BJ (cell line): ENCODE data around the gene NCAPD2. TPM values are rescaled to one million over a fixed set of nuclear protein-coding genes. Genes with fewer than 3 reads are reported as not detected.
A peak's percentile ranks its signal among the peaks of the same experiment; 100 is the strongest.

Experiments
- CTCF ChIA-PET: fragments of 350-600 bp; formaldehyde crosslinking; extraction: SDS; loops from one replicate; lab custom pipeline; 2021; ENCODE audit warnings: antibody characterized with exemption, inconsistent platforms; lab: Yijun Ruan, JAX
- POLR2A ChIA-PET: fragments of 300-600 bp; sonication (Branson Sonifier 250); formaldehyde crosslinking; extraction: SDS; loops from one replicate; lab custom pipeline; 2021; ENCODE audit warnings: antibody characterized with exemption; lab: Charles Lee
- DNase-seq: peaks from one replicate; pipeline ENCODE4 v3.0.0-alpha.2; 2011; ENCODE audit warnings: low read depth
- H3K27me3 ChIP-seq: 2 replicates; pipeline ENCODE4 v1.6.0; 2011; ENCODE audit warnings: low read length; ENCODE audit not compliant: control insufficient read depth, insufficient read depth
- H3K36me3 ChIP-seq: 2 replicates; pipeline ENCODE4 v1.5.1; 2011; ENCODE audit warnings: low read length; ENCODE audit not compliant: control insufficient read depth, insufficient read depth
- H3K4me3 ChIP-seq: 2 replicates; pipeline ENCODE4 v1.5.1; 2011; ENCODE audit warnings: low read depth, mild to moderate bottlenecking, control low read depth, low read length
- polyA plus RNA-seq: library from polyadenylated mRNA; depleted of rRNA; stranded (reverse); fragments of >200 nt; gene quantifications from 2 replicates; pipeline ENCODE4 v1.2.3, GENCODE V29; 2011
- TF ChIP-seq, protein P1 (sequence below): IDR thresholded peaks from 2 replicates; pipeline ENCODE4 v1.5.1; 2011; ENCODE audit warnings: low read depth, mild to moderate bottlenecking, control low read depth, inconsistent platforms, low read length, moderate library complexity; ENCODE audit not compliant: insufficient read depth

Gene NCAPD2
- polyA plus RNA-seq, 1 experiment: 65.6 TPM

DNA sequence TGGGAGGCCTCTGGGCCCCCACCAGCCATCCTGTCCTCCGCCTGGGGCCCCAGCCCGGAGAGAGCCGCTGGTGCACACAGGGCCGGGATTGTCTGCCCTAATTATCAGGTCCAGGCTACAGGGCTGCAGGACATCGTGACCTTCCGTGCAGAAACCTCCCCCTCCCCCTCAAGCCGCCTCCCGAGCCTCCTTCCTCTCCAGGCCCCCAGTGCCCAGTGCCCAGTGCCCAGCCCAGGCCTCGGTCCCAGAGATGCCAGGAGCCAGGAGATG, 39.7 kb downstream of the NCAPD2 start:
- peak overlapping the region; percentile 88 for H3K4me3 ChIP-seq
- TF ChIP-seq, protein P1, sequence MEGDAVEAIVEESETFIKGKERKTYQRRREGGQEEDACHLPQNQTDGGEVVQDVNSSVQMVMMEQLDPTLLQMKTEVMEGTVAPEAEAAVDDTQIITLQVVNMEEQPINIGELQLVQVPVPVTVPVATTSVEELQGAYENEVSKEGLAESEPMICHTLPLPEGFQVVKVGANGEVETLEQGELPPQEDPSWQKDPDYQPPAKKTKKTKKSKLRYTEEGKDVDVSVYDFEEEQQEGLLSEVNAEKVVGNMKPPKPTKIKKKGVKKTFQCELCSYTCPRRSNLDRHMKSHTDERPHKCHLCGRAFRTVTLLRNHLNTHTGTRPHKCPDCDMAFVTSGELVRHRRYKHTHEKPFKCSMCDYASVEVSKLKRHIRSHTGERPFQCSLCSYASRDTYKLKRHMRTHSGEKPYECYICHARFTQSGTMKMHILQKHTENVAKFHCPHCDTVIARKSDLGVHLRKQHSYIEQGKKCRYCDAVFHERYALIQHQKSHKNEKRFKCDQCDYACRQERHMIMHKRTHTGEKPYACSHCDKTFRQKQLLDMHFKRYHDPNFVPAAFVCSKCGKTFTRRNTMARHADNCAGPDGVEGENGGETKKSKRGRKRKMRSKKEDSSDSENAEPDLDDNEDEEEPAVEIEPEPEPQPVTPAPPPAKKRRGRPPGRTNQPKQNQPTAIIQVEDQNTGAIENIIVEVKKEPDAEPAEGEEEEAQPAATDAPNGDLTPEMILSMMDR: no peak
- no peak for DNase-seq
- CTCF ChIA-PET: interaction anchor here (8.6 kb wide), 1 partner anchor 19 kb away, joined by 157 read pairs; the partner anchor contains the start of gene IFFO1
- no peaks in the 10 kb centered on the region for H3K27me3 ChIP-seq
- POLR2A ChIA-PET: interaction anchor here (0.5 to 2.0 kb wide), 21 partner anchors 15 to 400 kb away, joined by 3 to 30 read pairs (median 10); partner anchors contain the start of genes MRPL51, TNFRSF1A, VAMP1 and ZNF384
- peaks cover 47% of the 10 kb centered on the region for H3K36me3 ChIP-seq

DNA sequence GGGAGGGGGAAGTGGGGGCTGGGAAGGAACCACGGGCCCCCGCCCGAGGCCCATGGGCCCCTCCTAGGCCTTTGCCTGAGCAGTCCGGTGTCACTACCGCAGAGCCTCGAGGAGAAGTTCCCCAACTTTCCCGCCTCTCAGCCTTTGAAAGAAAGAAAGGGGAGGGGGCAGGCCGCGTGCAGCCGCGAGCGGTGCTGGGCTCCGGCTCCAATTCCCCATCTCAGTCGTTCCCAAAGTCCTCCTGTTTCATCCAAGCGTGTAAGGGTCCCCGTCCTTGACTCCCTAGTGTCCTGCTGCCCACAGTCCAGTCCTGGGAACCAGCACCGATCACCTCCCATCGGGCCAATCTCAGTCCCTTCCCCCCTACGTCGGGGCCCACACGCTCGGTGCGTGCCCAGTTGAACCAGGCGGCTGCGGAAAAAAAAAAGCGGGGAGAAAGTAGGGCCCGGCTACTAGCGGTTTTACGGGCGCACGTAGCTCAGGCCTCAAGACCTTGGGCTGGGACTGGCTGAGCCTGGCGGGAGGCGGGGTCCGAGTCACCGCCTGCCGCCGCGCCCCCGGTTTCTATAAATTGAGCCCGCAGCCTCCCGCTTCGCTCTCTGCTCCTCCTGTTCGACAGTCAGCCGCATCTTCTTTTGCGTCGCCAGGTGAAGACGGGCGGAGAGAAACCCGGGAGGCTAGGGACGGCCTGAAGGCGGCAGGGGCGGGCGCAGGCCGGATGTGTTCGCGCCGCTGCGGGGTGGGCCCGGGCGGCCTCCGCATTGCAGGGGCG, 40.2 kb downstream of the NCAPD2 start, which contains the start of gene GAPDH:
Gene GAPDH, plus strand, starts transcription at position 595 of the 772 bp plus-strand sequence. CDS start 316 bp downstream, outside the sequence.
- peak; percentile 77 for DNase-seq
- ChIA-PET POLR2A (interaction anchor here (0.5 to 1.2 kb wide), 26 partner anchors 10 to 1502 kb away, joined by 3 to 30 read pairs (median 8); partner anchors contain the start of genes MRPL51, TNFRSF1A, TPI1 and VAMP1), CTCF (interaction anchor here (0.5 to 8.6 kb wide), 3 partner anchors 19 to 211 kb away, joined by 3 to 157 read pairs (median 4); partner anchors contain the start of gene IFFO1)
- TF ChIP-seq, protein P1: no peak
- Histone ChIP-seq H3K36me3 (peaks cover 49% of the 10 kb centered on the region), H3K27me3 (no peaks in the 10 kb centered on the region), H3K4me3 (peak within 1 kb of the TSS; percentile 88)

DNA sequence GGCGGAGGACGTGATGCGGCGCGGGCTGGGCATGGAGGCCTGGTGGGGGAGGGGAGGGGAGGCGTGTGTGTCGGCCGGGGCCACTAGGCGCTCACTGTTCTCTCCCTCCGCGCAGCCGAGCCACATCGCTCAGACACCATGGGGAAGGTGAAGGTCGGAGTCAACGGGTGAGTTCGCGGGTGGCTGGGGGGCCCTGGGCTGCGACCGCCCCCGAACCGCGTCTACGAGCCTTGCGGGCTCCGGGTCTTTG, 40.7 kb downstream of the NCAPD2 start:
- TF ChIP-seq, protein P1: no peak
- DNase-seq: no peak
- CTCF ChIA-PET: interaction anchor here (0.5 to 8.6 kb wide), 4 partner anchors 18 to 212 kb away, joined by 3 to 157 read pairs (median 6); partner anchors contain the start of gene IFFO1
- H3K27me3 ChIP-seq: no peaks in the 10 kb centered on the region
- POLR2A ChIA-PET: interaction anchor here (0.6 to 1.8 kb wide), 8 partner anchors 10 to 209 kb away, joined by 4 to 29 read pairs (median 12); partner anchors contain the start of genes MRPL51 and ZNF384
- peaks cover 44% of the 10 kb centered on the region for H3K36me3 ChIP-seq
- H3K4me3 ChIP-seq: peak overlapping the region; percentile 88

DNA sequence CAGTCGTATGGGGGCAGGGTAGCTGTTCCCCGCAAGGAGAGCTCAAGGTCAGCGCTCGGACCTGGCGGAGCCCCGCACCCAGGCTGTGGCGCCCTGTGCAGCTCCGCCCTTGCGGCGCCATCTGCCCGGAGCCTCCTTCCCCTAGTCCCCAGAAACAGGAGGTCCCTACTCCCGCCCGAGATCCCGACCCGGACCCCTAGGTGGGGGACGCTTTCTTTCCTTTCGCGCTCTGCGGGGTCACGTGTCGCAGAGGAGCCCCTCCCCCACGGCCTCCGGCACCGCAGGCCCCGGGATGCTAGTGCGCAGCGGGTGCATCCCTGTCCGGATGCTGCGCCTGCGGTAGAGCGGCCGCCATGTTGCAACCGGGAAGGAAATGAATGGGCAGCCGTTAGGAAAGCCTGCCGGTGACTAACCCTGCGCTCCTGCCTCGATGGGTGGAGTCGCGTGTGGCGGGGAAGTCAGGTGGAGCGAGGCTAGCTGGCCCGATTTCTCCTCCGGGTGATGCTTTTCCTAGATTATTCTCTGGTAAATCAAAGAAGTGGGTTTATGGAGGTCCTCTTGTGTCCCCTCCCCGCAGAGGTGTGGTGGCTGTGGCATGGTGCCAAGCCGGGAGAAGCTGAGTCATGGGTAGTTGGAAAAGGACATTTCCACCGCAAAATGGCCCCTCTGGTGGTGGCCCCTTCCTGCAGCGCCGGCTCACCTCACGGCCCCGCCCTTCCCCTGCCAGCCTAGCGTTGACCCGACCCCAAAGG, 41.2 kb downstream of the NCAPD2 start:
- TF ChIP-seq, protein P1: no peak
- CTCF ChIA-PET: interaction anchor here (0.5 to 8.6 kb wide), 5 partner anchors 18 to 212 kb away, joined by 3 to 157 read pairs (median 6); partner anchors contain the start of genes IFFO1 and VAMP1
- H3K36me3 ChIP-seq: peaks cover 42% of the 10 kb centered on the region

More for the DNA sequence above, 41.2 kb downstream of the NCAPD2 start:
- Histone ChIP-seq H3K4me3 (peak overlapping the region; percentile 88), H3K27me3 (no peaks in the 10 kb centered on the region)
- POLR2A ChIA-PET: interaction anchor here (0.7 to 1.8 kb wide), 4 partner anchors 9 to 199 kb away, joined by 4 to 23 read pairs (median 12); no protein-coding TSS in a partner anchor
- no peak for DNase-seq
